Muscle layer of colon (tissue), 2 donors: ENCODE measurements around the gene ELMO2.

Experiments used
- H3K27ac ChIP-seq: one replicate; pipeline ENCODE4 v1.7.0; 2013; ENCODE audit warnings: low read depth, mild to moderate bottlenecking, low read length, moderate library complexity
- H3K27me3 ChIP-seq, 2 donors: one replicate each; pipeline ENCODE4 v1.7.0; 2013; ENCODE audit warnings: low read length in 2 of 2, mild to moderate bottlenecking in 2 of 2; ENCODE audit not compliant: insufficient read depth in 2 of 2, control insufficient read depth in 1 of 2
- H3K36me3 ChIP-seq: one replicate; pipeline ENCODE4 v1.7.0; 2013; ENCODE audit warnings: mild to moderate bottlenecking, low read length; ENCODE audit not compliant: insufficient read depth
- H3K4me1 ChIP-seq: one replicate; pipeline ENCODE4 v1.7.0; 2013; ENCODE audit warnings: mild to moderate bottlenecking, low read length; ENCODE audit not compliant: insufficient read depth
- H3K4me3 ChIP-seq, 2 donors: one replicate each; pipeline ENCODE4 v1.7.0; 2013; ENCODE audit warnings: low read length in 2 of 2, low read depth in 1 of 2, mild to moderate bottlenecking in 1 of 2, moderate library complexity in 1 of 2
- H3K9ac ChIP-seq: one replicate; pipeline ENCODE4 v1.7.0; 2013; ENCODE audit warnings: low read length
- H3K9me3 ChIP-seq: one replicate; pipeline ENCODE4 v1.7.0; 2013; ENCODE audit warnings: mild to moderate bottlenecking, low read length
- donor health status: abdominal sarcoma.
- donor health status: Adenocarcinoma of cecum.

ELMO2 gene

DNA sequence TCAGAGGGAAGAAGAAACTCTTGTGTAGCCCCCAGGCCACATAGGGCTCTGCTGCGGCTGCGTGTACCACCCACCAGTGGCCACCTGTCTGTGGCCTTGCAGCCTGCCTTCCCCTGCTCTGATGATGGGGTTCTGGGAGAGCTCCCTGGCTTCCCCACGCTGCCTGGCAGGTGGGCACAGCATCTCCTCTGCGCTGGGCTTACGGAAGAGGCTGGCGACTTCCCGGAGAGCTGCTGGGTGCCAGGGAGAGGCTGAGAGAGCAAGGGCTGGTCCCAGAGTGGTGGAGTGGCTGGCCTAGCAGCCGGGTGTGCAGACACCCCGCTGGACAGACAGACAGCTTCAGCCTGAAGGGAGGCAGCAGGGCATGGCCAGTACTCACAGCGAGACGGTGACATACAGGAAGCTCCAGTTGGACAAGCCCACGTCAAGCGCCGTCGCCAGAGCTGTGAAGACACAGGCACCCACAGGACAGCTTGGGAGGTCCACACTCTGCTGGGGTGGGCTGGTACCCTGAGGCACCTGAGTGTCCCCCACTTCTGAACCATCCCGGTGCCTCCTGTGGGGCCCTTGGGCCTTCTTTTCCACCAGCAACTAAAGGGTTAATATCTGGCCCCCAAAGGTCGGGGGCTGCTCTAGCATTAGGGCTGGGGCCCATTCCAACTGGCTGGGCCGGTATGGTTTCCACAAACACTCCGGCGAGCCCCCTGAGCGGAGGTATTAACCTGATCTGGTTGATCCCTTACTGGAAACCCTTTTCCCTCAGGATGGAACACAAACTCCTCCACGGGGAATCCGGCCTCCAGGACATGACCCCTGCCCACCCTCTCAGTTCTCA lies 50.0 kb downstream of the ELMO2 start:
- Histone ChIP-seq H3K36me3 (peaks cover 8% of the 10 kb centered on the region), H3K27ac (no peak overlapping the region), H3K27me3 (no peaks in the 10 kb centered on the region), H3K9me3 (no peaks in the 10 kb centered on the region), H3K9ac (no peak overlapping the region), H3K4me3 (no peak overlapping the region), H3K4me1 (peaks cover 2% of the 10 kb centered on the region)

DNA sequence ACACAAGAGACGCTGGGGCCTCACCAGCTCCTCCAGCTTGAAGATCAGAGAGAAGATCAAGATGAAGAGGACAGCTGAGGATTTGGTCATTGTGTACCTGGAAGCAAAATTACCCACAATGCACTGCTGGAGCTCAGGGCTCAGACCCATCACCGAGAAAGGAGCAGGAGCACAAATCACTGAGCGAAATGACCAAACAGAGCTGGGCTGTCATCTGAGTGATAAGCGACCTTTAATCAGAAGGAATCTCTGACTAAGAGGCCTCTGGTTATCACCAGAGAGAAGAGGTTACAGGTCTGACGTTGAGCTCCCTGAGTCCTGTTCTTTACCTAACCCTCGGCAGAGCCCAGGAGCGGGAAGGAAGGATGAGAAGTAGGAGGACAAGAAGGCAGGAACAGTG lies 50.6 kb downstream of the ELMO2 start:
- Histone ChIP-seq H3K9me3 (no peaks in the 10 kb centered on the region), H3K4me3 (no peak overlapping the region), H3K27ac (no peak overlapping the region), H3K4me1 (no peaks in the 10 kb centered on the region), H3K27me3 (no peaks in the 10 kb centered on the region), H3K36me3 (peaks cover 14% of the 10 kb centered on the region), H3K9ac (no peak overlapping the region)

- peaks cover 16% of the 10 kb centered on the region for H3K36me3 ChIP-seq
- H3K9ac ChIP-seq = no peak overlapping the region
- no peaks in the 10 kb centered on the region for H3K9me3 ChIP-seq
- H3K27ac ChIP-seq = no peak overlapping the region
- no peaks in the 10 kb centered on the region for H3K4me1 ChIP-seq
- no peaks in the 10 kb centered on the region for H3K27me3 ChIP-seq
- no peak overlapping the region for H3K4me3 ChIP-seq
These were observed 51.3 kb downstream of the ELMO2 start for GRCh38 chr20:46354920-46355654.

GRCh38 chr20:46354207-46354555 lies 52.2 kb downstream of the ELMO2 start:
- Histone ChIP-seq H3K36me3 (peaks cover 16% of the 10 kb centered on the region), H3K9me3 (no peaks in the 10 kb centered on the region), H3K27ac (no peak overlapping the region), H3K4me1 (no peaks in the 10 kb centered on the region), H3K9ac (no peak overlapping the region), H3K4me3 (no peak overlapping the region), H3K27me3 (no peaks in the 10 kb centered on the region)

GRCh38 chr20:46353500-46354206 lies 52.8 kb downstream of the ELMO2 start:
- H3K9ac ChIP-seq = no peak overlapping the region
- no peak overlapping the region for H3K27ac ChIP-seq
- H3K27me3 ChIP-seq = no peaks in the 10 kb centered on the region
- peaks cover 16% of the 10 kb centered on the region for H3K36me3 ChIP-seq
- no peaks in the 10 kb centered on the region for H3K9me3 ChIP-seq
- H3K4me1 ChIP-seq = no peaks in the 10 kb centered on the region
- no peak overlapping the region for H3K4me3 ChIP-seq

DNA sequence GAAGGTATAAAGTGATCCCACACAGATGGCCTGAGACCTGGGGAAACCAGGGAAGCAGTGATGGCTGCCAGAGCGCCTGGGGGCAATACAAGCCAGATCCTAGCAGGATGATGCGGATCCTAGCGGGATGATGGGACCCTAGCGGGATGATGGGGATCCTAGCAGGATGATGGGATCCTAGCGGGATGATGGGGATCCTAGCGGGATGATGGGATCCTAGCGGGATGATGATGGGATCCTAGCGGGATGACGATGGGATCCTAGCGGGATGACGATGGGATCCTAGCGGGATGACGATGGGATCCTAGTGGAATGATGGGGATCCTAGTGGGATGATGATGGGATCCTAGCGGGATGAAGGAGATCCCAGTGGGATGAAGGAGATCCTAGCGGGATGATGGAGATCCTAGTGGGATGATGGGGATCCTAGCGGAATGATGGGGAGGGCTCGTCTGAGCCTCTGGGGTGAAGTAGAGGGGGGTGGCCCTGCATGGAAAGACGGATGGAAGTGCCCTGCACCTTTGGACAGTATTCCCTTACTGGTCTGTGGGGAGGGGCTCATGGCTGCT lies 54.0 kb downstream of the ELMO2 start:
- Histone ChIP-seq H3K4me1 (no peaks in the 10 kb centered on the region), H3K27me3 (no peaks in the 10 kb centered on the region), H3K27ac (no peak overlapping the region), H3K36me3 (peaks cover 16% of the 10 kb centered on the region), H3K4me3 (no peak overlapping the region), H3K9me3 (no peaks in the 10 kb centered on the region), H3K9ac (no peak overlapping the region)

GRCh38 chr20:46351357-46352058 lies 54.9 kb downstream of the ELMO2 start:
- Histone ChIP-seq H3K9me3 (no peaks in the 10 kb centered on the region), H3K36me3 (peaks cover 16% of the 10 kb centered on the region), H3K9ac (no peak overlapping the region), H3K4me3 (no peak overlapping the region), H3K27ac (no peak overlapping the region), H3K4me1 (no peaks in the 10 kb centered on the region), H3K27me3 (no peaks in the 10 kb centered on the region)

DNA sequence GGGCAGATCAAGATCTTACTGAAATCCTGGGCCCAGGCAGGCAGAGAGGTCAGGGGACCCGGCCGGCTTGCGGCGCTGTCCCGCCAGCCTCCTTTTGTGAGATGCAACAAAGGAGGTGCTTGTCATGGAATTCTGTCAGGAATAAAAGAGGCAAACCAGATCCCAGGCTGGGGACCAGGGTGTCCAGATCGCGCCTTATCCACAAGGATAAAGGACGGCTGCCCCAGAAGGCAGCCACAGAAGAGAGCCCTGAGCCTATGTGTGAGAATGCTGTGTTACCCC lies 55.5 kb downstream of the ELMO2 start:
- H3K36me3 ChIP-seq = peaks cover 16% of the 10 kb centered on the region
- H3K4me3 ChIP-seq = no peak overlapping the region
- no peak overlapping the region for H3K27ac ChIP-seq
- H3K9me3 ChIP-seq = no peaks in the 10 kb centered on the region
- H3K27me3 ChIP-seq = no peaks in the 10 kb centered on the region
- H3K9ac ChIP-seq = no peak overlapping the region
- H3K4me1 ChIP-seq = no peaks in the 10 kb centered on the region

DNA sequence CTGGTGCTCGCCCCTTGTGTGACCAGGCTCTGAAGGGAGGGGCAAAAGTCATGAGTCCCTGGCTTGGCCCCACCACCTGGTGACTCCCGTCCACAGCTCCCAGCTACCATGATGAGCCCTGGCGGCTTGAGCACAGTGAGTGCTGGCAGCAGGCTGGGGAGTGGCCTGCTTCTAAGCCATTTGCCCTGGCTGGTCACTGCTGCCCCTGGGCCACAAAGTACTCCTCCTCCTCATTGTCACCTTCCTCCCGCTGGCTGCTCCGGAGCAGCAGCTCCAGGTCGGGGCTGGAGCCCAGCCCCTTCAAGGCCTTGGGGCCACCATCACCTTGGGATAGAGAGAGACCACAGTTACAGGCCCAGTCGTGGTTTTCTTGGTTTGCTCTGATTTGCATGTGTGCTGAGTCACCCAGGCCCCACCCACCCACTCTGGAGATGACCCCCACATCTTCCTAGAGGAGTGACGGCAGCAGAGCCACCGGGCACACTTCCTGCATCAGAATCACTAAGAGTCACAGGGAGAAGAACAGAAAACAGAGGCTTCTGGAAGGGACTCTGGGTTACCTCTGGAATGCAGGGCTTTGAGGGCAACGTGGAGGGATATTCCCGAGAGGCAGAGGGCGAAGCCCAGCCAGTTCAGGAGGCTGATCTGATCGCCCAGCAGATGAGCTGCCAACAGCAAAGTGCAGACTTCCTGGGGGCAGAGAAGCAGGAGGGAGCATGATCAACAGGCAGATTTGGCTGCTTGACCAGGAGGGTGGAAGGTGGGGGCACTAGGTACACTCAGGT lies 56.0 kb downstream of the ELMO2 start:
- Histone ChIP-seq H3K9ac (no peak overlapping the region), H3K36me3 (peaks cover 16% of the 10 kb centered on the region), H3K4me3 (no peak overlapping the region), H3K27me3 (no peaks in the 10 kb centered on the region), H3K9me3 (no peaks in the 10 kb centered on the region), H3K27ac (no peak overlapping the region), H3K4me1 (no peaks in the 10 kb centered on the region)

DNA sequence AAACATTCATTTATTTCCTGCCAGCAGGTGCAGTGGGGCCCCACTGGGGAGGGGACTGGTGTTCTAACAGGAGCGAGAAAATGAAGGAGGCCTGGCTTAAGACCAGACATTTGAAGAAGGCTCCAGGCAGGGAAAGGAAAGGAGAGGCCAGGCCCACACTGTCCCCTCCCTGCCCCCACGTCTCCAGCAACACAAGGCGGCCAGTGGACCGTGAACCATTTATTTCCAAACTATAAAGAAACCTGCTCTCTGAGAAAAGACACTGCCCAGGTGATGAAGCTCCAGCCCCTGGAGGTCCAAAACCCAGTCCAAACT lies 56.7 kb downstream of the ELMO2 start:
- peaks cover 15% of the 10 kb centered on the region for H3K36me3 ChIP-seq
- no peak overlapping the region for H3K4me3 ChIP-seq
- H3K4me1 ChIP-seq = no peaks in the 10 kb centered on the region
- H3K27ac ChIP-seq = no peak overlapping the region
- no peaks in the 10 kb centered on the region for H3K9me3 ChIP-seq
- no peak overlapping the region for H3K9ac ChIP-seq
- H3K27me3 ChIP-seq = no peaks in the 10 kb centered on the region
